Tongue (tissue), 2 donors: ENCODE data around the gene DOK4. TPM values are rescaled to one million over a fixed set of nuclear protein-coding genes. Genes with fewer than 3 reads are reported as not detected.

Experiments
- DNase-seq: peaks from one replicate; pipeline ENCODE4 v3.0.0-alpha.2; 2015
- total RNA-seq: library from RNA; depleted of rRNA; stranded (reverse); fragments of >200 nt; gene quantifications from one replicate; pipeline ENCODE4 v1.2.3, GENCODE V29; 2014

Gene DOK4
- total RNA-seq, 1 donor from 2014 or later: 17.6 TPM

- DNase-seq: no peak
Observed at GRCh38 chr16:57476546-57477410, 9.5 kb downstream of the DOK4 start.

- peak; percentile 43 for DNase-seq
Observed at GRCh38 chr16:57475711-57476339, 10.5 kb downstream of the DOK4 start.

DNA sequence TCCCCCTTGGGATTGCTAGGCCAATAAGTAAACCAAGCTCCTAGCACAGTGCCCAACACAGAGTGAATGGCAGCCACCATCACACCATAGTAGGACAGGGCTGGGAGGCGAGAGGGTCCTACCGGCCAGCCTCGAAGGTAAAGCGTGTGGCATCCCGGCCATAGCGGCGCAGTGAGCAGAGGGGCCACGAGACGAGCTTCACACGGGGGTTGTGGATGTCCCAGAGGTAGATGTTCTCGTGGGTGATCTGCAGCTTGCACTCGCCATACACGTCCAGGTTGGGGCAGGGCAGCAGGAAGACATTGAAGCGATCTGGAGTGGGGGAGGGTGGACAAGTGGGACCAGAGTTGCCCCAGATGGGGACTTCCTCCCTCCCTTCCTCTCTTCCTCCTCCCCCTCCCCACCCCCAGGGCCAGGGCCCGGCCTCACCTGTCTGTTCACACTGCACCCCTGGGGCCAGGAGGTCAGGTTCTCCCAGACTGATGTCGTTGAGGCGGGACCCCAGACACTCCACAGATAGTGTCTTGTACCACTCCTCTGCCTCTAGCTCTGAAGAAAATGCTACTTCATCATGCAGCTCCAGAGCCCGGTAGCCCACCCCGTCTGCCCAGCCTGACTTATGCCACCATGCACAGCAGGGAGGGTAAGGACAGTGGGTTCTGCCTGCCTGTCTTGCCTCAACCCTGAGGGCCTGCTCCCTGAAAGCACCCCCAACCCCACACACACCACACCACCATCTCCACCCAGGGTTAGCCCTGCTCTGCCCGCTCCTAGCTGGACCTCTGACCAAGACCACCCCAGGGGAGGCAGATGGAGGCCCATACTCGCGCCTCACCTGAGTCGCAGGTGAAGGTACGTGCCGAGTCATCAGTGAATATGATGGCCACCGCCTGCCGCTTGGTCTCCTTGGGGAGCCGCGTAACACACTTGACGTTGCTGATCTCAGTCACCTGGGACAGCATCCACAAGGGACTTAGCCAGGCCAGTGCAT is 11.3 kb downstream of the DOK4 start:
- DNase-seq: no peak

DNA sequence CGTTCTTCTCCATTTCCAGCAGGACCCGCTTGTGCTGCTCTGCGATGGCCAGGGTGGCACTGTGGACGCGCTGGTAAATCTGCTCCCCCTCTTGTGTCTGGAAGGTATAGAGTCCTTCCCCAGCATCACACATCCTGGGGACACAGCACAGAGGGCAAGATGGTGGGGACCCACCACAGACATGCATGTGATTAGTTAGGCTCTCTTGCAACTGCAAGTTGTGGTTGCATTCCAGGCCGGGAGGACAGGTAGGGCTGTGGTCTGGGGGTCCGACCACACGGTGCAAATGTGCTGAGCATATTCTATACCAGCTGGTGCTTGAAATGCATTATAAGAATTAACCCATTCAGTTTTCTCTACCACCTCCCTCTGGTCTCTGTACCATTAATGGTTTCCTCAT is 12.4 kb downstream of the DOK4 start:
- no peak for DNase-seq

- no peak for DNase-seq
Observed at GRCh38 chr16:57473176-57473840, 13.0 kb downstream of the DOK4 start.

DNA sequence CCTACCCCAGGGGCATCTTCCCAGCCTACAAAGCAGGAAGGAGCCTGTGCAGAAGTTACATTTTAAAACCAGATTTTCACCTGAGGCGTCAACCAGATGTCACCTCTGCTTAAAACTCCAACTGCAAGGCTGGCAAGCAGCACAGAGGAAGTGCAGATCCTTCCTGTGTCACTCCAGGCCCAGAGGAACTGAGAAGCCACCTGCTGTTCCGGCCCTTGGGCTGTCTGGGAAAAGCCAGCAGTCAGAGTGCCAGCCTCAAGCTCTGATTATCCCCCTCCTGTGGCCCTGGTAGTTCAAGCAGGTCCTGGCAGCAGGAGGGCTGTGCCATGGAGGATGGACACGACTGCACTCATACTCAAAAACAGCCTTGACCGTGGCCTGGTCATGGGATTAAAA is 13.6 kb downstream of the DOK4 start:
- DNase-seq: no peak

GRCh38 chr16:57471852-57472664 is 14.2 kb downstream of the DOK4 start:
- DNase-seq: no peak

GRCh38 chr16:57471209-57471608 is 15.1 kb downstream of the DOK4 start:
- DNase-seq: no peak

DNA sequence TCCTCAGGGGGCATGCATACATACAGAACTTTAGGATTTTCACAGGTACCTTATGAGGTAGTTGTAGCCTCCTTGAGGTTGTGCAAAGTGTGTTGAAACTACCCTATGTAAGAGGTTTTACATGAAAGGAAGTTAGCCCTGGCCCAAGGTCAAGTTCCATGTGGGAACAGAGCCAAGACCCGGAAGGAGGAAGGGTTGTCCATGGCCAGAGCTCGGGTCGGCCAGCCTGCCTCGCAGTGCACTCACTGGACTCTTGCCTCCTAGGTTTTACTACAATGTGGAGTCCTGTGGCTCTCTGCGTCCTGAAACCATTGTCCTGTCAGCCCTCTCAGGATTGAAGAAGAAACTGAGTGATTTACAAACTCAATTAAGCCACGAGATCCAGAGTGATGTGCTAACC is 15.6 kb downstream of the DOK4 start:
- no peak for DNase-seq

GRCh38 chr16:57469917-57470470 is 16.3 kb downstream of the DOK4 start:
- no peak for DNase-seq

GRCh38 chr16:57469046-57469445 is 17.2 kb downstream of the DOK4 start:
- DNase-seq: no peak

GRCh38 chr16:57468346-57468745 is 17.9 kb downstream of the DOK4 start:
- DNase-seq: no peak

DNA sequence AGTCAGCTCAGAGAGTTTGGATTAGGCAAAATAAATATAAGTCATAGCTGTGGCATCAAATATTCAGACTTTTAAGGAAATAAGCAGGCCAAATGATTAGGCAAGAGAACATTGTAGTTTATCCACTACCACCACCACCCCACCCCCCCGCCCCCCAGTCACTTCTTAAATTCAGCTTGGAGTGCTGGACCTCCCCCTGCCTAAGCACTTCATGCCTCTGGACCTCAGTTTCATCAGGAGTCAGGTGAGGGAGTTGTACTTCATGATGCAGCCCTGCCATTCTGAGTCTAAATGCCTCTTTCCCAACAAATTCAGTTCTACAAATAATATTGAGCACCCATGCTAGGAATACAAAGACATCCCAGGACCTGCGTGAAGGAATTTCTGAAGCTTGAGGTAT is 21.8 kb downstream of the DOK4 start:
- no peak for DNase-seq

- DNase-seq: no peak
Observed at GRCh38 chr16:57462978-57463362, 23.3 kb downstream of the DOK4 start.

- DNase-seq: peak; percentile 93
Observed at GRCh38 chr16:57462209-57462977, 23.9 kb downstream of the DOK4 start, which contains the start of gene POLR2C. POLR2C (plus strand) TSS chr16:57462679; CDS start chr16:57462725, 46 bp downstream.

GRCh38 chr16:57452021-57452420 is 34.3 kb downstream of the DOK4 start:
- DNase-seq: no peak

GRCh38 chr16:57447186-57447962 is 38.9 kb downstream of the DOK4 start, which contains the start of the genes CIAPIN1 and COQ9:
CIAPIN1 (minus strand) TSS chr16:57447385; CDS start chr16:57440928, 6,457 bp downstream.
COQ9 (plus strand) TSS chr16:57447479; CDS start chr16:57447506, 27 bp downstream.
- peak; percentile 98 for DNase-seq

GRCh38 chr16:57446531-57447185 is 39.6 kb downstream of the DOK4 start:
- peak; percentile 55 for DNase-seq
